OCI-LY7 (cell line): ENCODE measurements around the gene SLC30A3. TPM values are rescaled to one million over a fixed set of nuclear protein-coding genes. Genes with fewer than 3 reads are reported as not detected.

ENCODE experiments used
- BruUV-seq: library from RNA; stranded (reverse); fragments of 400-500 nt; replicated peaks from 2 replicates; lab custom pipeline; 2021; lab: Mats Ljungman, UMichigan
- CTCF ChIA-PET: fragments of 300-600 bp; sonication (Branson Sonifier 250); formaldehyde crosslinking; loops from one replicate; lab custom pipeline; 2022; ENCODE audit warnings: antibody characterized with exemption; ENCODE audit not compliant: unreplicated experiment; lab: Charles Lee
- POLR2A ChIA-PET: fragments of 300-600 bp; sonication (Branson Sonifier 250); formaldehyde crosslinking; loops from one replicate; lab custom pipeline; 2022; ENCODE audit warnings: antibody characterized with exemption; lab: Charles Lee
- DNase-seq: peaks from one replicate; pipeline ENCODE4 v3.0.0-alpha.2; 2015; ENCODE audit warnings: low spot score
- H2AFZ ChIP-seq: fragments of 200-600 bp; sonication (generic), shearing (Covaris generic); 2 replicates; pipeline ENCODE4 v1.6.1; 2014; ENCODE audit warnings: mild to moderate bottlenecking, antibody characterized with exemption, low read length, moderate library complexity
- H3K27ac ChIP-seq: fragments of 200-600 bp; sonication (generic); 2 replicates; pipeline ENCODE4 v1.5.1; 2014; ENCODE audit warnings: mixed run types, low read depth, mild to moderate bottlenecking, moderate library complexity, low read length, inconsistent platforms; ENCODE audit not compliant: poor library complexity, severe bottlenecking
- H3K36me3 ChIP-seq: fragments of 200-600 bp; sonication (generic); 2 replicates; pipeline ENCODE4 v1.6.1; 2014; ENCODE audit warnings: mild to moderate bottlenecking, antibody characterized with exemption, low read length, moderate library complexity, mixed read lengths; ENCODE audit not compliant: insufficient read depth
- H3K4me1 ChIP-seq: fragments of 200-600 bp; sonication (generic); 2 replicates; pipeline ENCODE4 v1.5.1; 2014; ENCODE audit warnings: mild to moderate bottlenecking, low read length; ENCODE audit not compliant: insufficient read depth, poor library complexity, severe bottlenecking
- H3K4me2 ChIP-seq: fragments of 200-600 bp; sonication (generic); 2 replicates; pipeline ENCODE4 v1.6.1; 2014; ENCODE audit warnings: mild to moderate bottlenecking, low read length
- H3K4me3 ChIP-seq: fragments of 200-600 bp; sonication (generic); 2 replicates; pipeline ENCODE4 v1.5.1; 2014; ENCODE audit warnings: mild to moderate bottlenecking, low read depth, low read length; ENCODE audit not compliant: poor library complexity, severe bottlenecking
- H3K79me2 ChIP-seq: fragments of 200-600 bp; sonication (generic); 2 replicates; pipeline ENCODE4 v1.6.1; 2016; ENCODE audit warnings: low read depth, mild to moderate bottlenecking, low read length, moderate library complexity, mixed read lengths; ENCODE audit not compliant: insufficient read depth
- H3K9me2 ChIP-seq: fragments of 200-600 bp; sonication (generic); 2 replicates; pipeline ENCODE4 v1.6.1; 2016; ENCODE audit warnings: mild to moderate bottlenecking, low read length, mixed read lengths; ENCODE audit not compliant: insufficient read depth
- H3K9me3 ChIP-seq: fragments of 200-600 bp; sonication (generic); 2 replicates; pipeline ENCODE4 v1.6.1; 2014; ENCODE audit warnings: mild to moderate bottlenecking, mixed run types, low read length, mixed read lengths
- H4K20me1 ChIP-seq: fragments of 200-600 bp; sonication (generic); 2 replicates; pipeline ENCODE4 v1.6.1; 2014; ENCODE audit warnings: mild to moderate bottlenecking, antibody characterized with exemption, low read length, moderate library complexity, mixed read lengths; ENCODE audit not compliant: insufficient read depth
- CTCF ChIP-seq: fragments of 200-600 bp; sonication (generic); conservative IDR thresholded peaks from 2 replicates; pipeline ENCODE4 v1.5.1; 2014; ENCODE audit warnings: mild to moderate bottlenecking, antibody characterized with exemption, low read length, moderate library complexity, mixed read lengths
- EZH2phosphoT487 ChIP-seq: fragments of 200-600 bp; sonication (generic); IDR thresholded peaks from 2 replicates; pipeline ENCODE4 v1.6.1; 2018; ENCODE audit warnings: low read depth, borderline replicate concordance, mild to moderate bottlenecking, mixed run types, antibody characterized with exemption, low read length, moderate library complexity, mixed read lengths
- intact Hi-C: fragments of 100-400 bp; cut with micrococcal nuclease; formaldehyde crosslinking; loops from one replicate; pipeline ENCODE4 v1.10.0; 2022; ENCODE audit not compliant: unreplicated experiment
- total RNA-seq, 2 experiments: library from RNA; depleted of rRNA in 1 of 2; stranded (reverse); fragments of >200 nt in 1 of 2; shearing (Covaris generic) in 1 of 2; gene quantifications; 2 replicates each; pipeline ENCODE4 v1.2.3, GENCODE V29; 2014 to 2022

The SLC30A3 gene
- total RNA-seq, 2 experiments from 2014 or later, result 23.3 to 71.6 TPM

- H3K9me2 ChIP-seq, result no peaks in the 10 kb centered on the region
- BruUV-seq, result no TSS peak
- peak overlapping the region; percentile 99 for H3K27ac ChIP-seq
- CTCF ChIA-PET, result interaction anchor here (0.6 to 4.5 kb wide), 9 partner anchors 8 to 322 kb away, joined by 3 to 37 read pairs (median 6); partner anchors contain the start of genes MPV17 and TRIM54
- peak; percentile 85 for DNase-seq
- H3K9me3 ChIP-seq, result no peaks in the 10 kb centered on the region
- peak overlapping the region; percentile 39 for H3K4me3 ChIP-seq
- TF ChIP-seq EZH2phosphoT487 (no peak), CTCF (peak; percentile 90)
- H3K36me3 ChIP-seq, result no peaks in the 10 kb centered on the region
- no peaks in the 10 kb centered on the region for H4K20me1 ChIP-seq
- no peaks in the 10 kb centered on the region for H3K79me2 ChIP-seq
- POLR2A ChIA-PET, result interaction anchor here (0.6 to 4.8 kb wide), 14 partner anchors 10 to 241 kb away, joined by 3 to 46 read pairs (median 6); partner anchors contain the start of genes AGBL5, ATRAID and TRIM54
- intact Hi-C loops, result loop anchor here (1.0 to 5.0 kb wide), 6 partner anchors 27 to 445 kb away; partner anchors contain the start of gene DPYSL5
- peak overlapping the region; percentile 66 for H2AFZ ChIP-seq
- peaks cover 75% of the 10 kb centered on the region for H3K4me1 ChIP-seq
- peak overlapping the region; percentile 65 for H3K4me2 ChIP-seq
Measured at GRCh38 chr2:27291865-27292264, 29.0 kb upstream of the SLC30A3 start.

GRCh38 chr2:27290549-27290948 is 27.7 kb upstream of the SLC30A3 start:
- peak overlapping the region; percentile 66 for H2AFZ ChIP-seq
- peak; percentile 78 for DNase-seq
- H3K27ac ChIP-seq, result peak overlapping the region; percentile 99
- no peaks in the 10 kb centered on the region for H3K36me3 ChIP-seq
- H4K20me1 ChIP-seq, result no peaks in the 10 kb centered on the region
- intact Hi-C loops, result loop anchor here (2.0 to 5.0 kb wide), 5 partner anchors 26 to 443 kb away; partner anchors contain the start of gene DPYSL5
- H3K4me1 ChIP-seq, result peaks cover 88% of the 10 kb centered on the region
- no peaks in the 10 kb centered on the region for H3K9me2 ChIP-seq
- BruUV-seq, result no TSS peak
- peak overlapping the region; percentile 39 for H3K4me3 ChIP-seq
- TF ChIP-seq EZH2phosphoT487, result no peak
- TF ChIP-seq CTCF, result no peak
- H3K79me2 ChIP-seq, result no peaks in the 10 kb centered on the region
- ChIA-PET CTCF (interaction anchor here (0.8 to 4.5 kb wide), 2 partner anchors 9 to 41 kb away, joined by 3 to 37 read pairs; no protein-coding TSS in a partner anchor), POLR2A (interaction anchor here (0.6 to 4.8 kb wide), 6 partner anchors 9 to 42 kb away, joined by 3 to 46 read pairs (median 13); no protein-coding TSS in a partner anchor)
- H3K9me3 ChIP-seq, result no peaks in the 10 kb centered on the region
- peak overlapping the region; percentile 65 for H3K4me2 ChIP-seq

GRCh38 chr2:27288610-27289009 is 25.8 kb upstream of the SLC30A3 start:
- Histone ChIP-seq H3K4me3 (no peak overlapping the region), H3K4me2 (peak overlapping the region; percentile 8; the same call in 1 of the 2 replicates), H3K36me3 (no peaks in the 10 kb centered on the region), H3K9me3 (no peaks in the 10 kb centered on the region), H2AFZ (peak overlapping the region; percentile 19; the same call in 1 of the 2 replicates), H3K9me2 (no peaks in the 10 kb centered on the region), H3K79me2 (no peaks in the 10 kb centered on the region), H4K20me1 (no peaks in the 10 kb centered on the region), H3K27ac (no peak overlapping the region), H3K4me1 (peaks cover 82% of the 10 kb centered on the region)
- DNase-seq, result no peak
- POLR2A ChIA-PET, result interaction anchor here (1.0 to 1.4 kb wide), 4 partner anchors 8 to 241 kb away, joined by 3 read pairs; no protein-coding TSS in a partner anchor
- TF ChIP-seq EZH2phosphoT487 (no peak), CTCF (no peak)
- CTCF ChIA-PET, result no interaction called here
- intact Hi-C loops, result no loop called here
- no TSS peak for BruUV-seq
